Hematopoietic multipotent progenitor cell treated with erythropoietin and hydrocortisone succinate and interleukin-3 and kit ligand, for 4 days (in vitro differentiated cells): ENCODE results near the gene GFOD1.
"Not testable (repeated sequence)": the region's sequence is repeated elsewhere in the genome, so short reads cannot be mapped to it uniquely, and the experiment has no call there.

Source experiments
- DNase-seq: peaks from one replicate; pipeline ENCODE4 v3.0.0-alpha.2; 2015

Gene GFOD1

GRCh38 chr6:13437218-13437996, 50.0 kb downstream of the GFOD1 start:
- peak; percentile 82 for DNase-seq

GRCh38 chr6:13436399-13437217, 50.8 kb downstream of the GFOD1 start:
- DNase-seq = no peak

- peak; percentile 63 for DNase-seq
Observed at GRCh38 chr6:13435477-13436246, 51.7 kb downstream of the GFOD1 start.

- no peak for DNase-seq
Observed at GRCh38 chr6:13434777-13435176, 52.6 kb downstream of the GFOD1 start.

GRCh38 chr6:13434135-13434775, 53.1 kb downstream of the GFOD1 start:
- not testable (repeated sequence) for DNase-seq

GRCh38 chr6:13433709-13434121, 53.7 kb downstream of the GFOD1 start:
- DNase-seq = peak; percentile 72

GRCh38 chr6:13432526-13433184, 54.7 kb downstream of the GFOD1 start:
- no peak for DNase-seq

GRCh38 chr6:13431861-13432465, 55.4 kb downstream of the GFOD1 start:
- no peak for DNase-seq

GRCh38 chr6:13431059-13431656, 56.2 kb downstream of the GFOD1 start:
- no peak for DNase-seq

GRCh38 chr6:13429406-13429753, 58.0 kb downstream of the GFOD1 start:
- no peak for DNase-seq

GRCh38 chr6:13428583-13429405, 58.6 kb downstream of the GFOD1 start:
- DNase-seq = peak; percentile 57

GRCh38 chr6:13427801-13428582, 59.4 kb downstream of the GFOD1 start:
- peak; percentile 91 for DNase-seq

GRCh38 chr6:13427316-13427715, 60.1 kb downstream of the GFOD1 start:
- no peak for DNase-seq

- DNase-seq = no peak
Observed at GRCh38 chr6:13425943-13426931, 61.2 kb downstream of the GFOD1 start.

GRCh38 chr6:13425270-13425873, 62.0 kb downstream of the GFOD1 start:
- no peak for DNase-seq

GRCh38 chr6:13423252-13423651, 64.1 kb downstream of the GFOD1 start:
- no peak for DNase-seq

- no peak for DNase-seq
Observed at GRCh38 chr6:13422681-13423221, 64.6 kb downstream of the GFOD1 start.
